K562 (cell line): Measurements from ENCODE around the gene FCHSD1. TPM values are rescaled to one million over a fixed set of nuclear protein-coding genes. Genes with fewer than 3 reads are reported as not detected.
A peak's percentile ranks its signal among the peaks of the same experiment; 100 is the strongest.

Source experiments
- DMBX1 ChIP-seq: fragments of 250-450 bp; sonication (Bioruptor Pico); IDR thresholded peaks from 2 replicates; pipeline ENCODE4 v1.8.0; 2022; ENCODE audit warnings: inconsistent platforms, mild to moderate bottlenecking, moderate library complexity, borderline replicate concordance
- DPF2 ChIP-seq: fragments of 450-650 bp; IDR thresholded peaks from 2 replicates; pipeline ENCODE4 v1.6.1; 2016
- E2F5 ChIP-seq: sonication (generic); formaldehyde crosslinking; IDR thresholded peaks from 2 replicates; pipeline ENCODE4 v1.8.0; 2022; ENCODE audit warnings: mild to moderate bottlenecking, missing genetic modification reagents
- EHMT2 ChIP-seq: fragments of 450-650 bp; IDR thresholded peaks from 2 replicates; pipeline ENCODE4 v1.6.1; 2018; ENCODE audit warnings: antibody characterized with exemption
- HBP1 ChIP-seq: fragments of 450-650 bp; formaldehyde crosslinking; IDR thresholded peaks from 2 replicates; pipeline ENCODE4 v1.4.0; 2022; ENCODE audit warnings: missing genetic modification characterization
- MCM3 ChIP-seq: fragments of 450-650 bp; IDR thresholded peaks from 2 replicates; pipeline ENCODE4 v1.6.1; 2016
- NCOA6 ChIP-seq: fragments of 450-650 bp; IDR thresholded peaks from 2 replicates; pipeline ENCODE4 v1.6.1; 2017; ENCODE audit warnings: mild to moderate bottlenecking
- THAP12 ChIP-seq: fragments of 250-450 bp; sonication (Bioruptor Pico); IDR thresholded peaks from 2 replicates; pipeline ENCODE4 v1.9.0; 2021; ENCODE audit warnings: mild to moderate bottlenecking, inconsistent platforms
- U2AF2 ChIP-seq: fragments of 200-400 bp; formaldehyde crosslinking; optimal IDR thresholded peaks from 2 replicates; pipeline ENCODE3; 2017; ENCODE audit warnings: low read depth, mild to moderate bottlenecking, low read length
- ZBTB40 ChIP-seq, 2 experiments: fragments of 450-650 bp in 1 of 2; sonication (generic) in 1 of 2; formaldehyde crosslinking in 1 of 2; IDR thresholded peaks; 2 replicates each; pipeline versions ENCODE4 v1.7.1 to v1.9.0; 2016 to 2022; ENCODE audit warnings: inconsistent platforms in 1 of 2, mild to moderate bottlenecking in 1 of 2, missing genetic modification reagents in 1 of 2
- ZNF134 ChIP-seq: fragments of 250-450 bp; sonication (Bioruptor Pico); conservative IDR thresholded peaks from 2 replicates; pipeline ENCODE4 v1.4.0; 2020
- ZNF316 ChIP-seq: fragments of 450-650 bp; IDR thresholded peaks from 2 replicates; pipeline ENCODE4 v1.6.1; 2016
- ZNF655 ChIP-seq: fragments of 250-450 bp; sonication (Bioruptor Pico); IDR thresholded peaks from 2 replicates; pipeline ENCODE4 v1.5.0; 2021
- ZNF764 ChIP-seq: fragments of 250-450 bp; sonication (Bioruptor Pico); IDR thresholded peaks from 2 replicates; pipeline ENCODE4 v1.4.0; 2020; ENCODE audit warnings: low read depth, mild to moderate bottlenecking, moderate library complexity
- polyA plus RNA-seq, 8 experiments: library from polyadenylated mRNA; depleted of rRNA in 4 of 8; stranded (reverse) in 5 of 8; unstranded in 3 of 8; fragments of >200 nt; fragmentation: Nextera tagmentation in 2 of 8; fragmentation: Illumina TruSeq in 1 of 8; extraction: Ambion mirVana in 2 of 8; extraction: Trizol in 1 of 8; gene quantifications; 2 replicates each; pipeline versions ENCODE4 v1.2.1 to v1.2.3, GENCODE V29; 2011 to 2014; ENCODE audit warnings: inconsistent platforms in 1 of 8, missing spikeins in 1 of 8
- total RNA-seq, 7 experiments: library from RNA; depleted of rRNA in 6 of 7; stranded (reverse); fragments of >200 nt in 6 of 7; fragmentation: Illumina TruSeq in 2 of 7; extraction: Trizol in 2 of 7; gene quantifications; 2 replicates each; pipeline versions ENCODE4 v1.2.1 to v1.2.3, GENCODE V29; 2011 to 2021; ENCODE audit warnings: low replicate concordance in 1 of 7

Gene FCHSD1
- total and polyA plus RNA-seq, 9 of the 15 experiments (the other 6 are each of a cell fraction or from before 2014, with no cell fraction given): 0.35 to 37.5 (median 13.6) TPM

- 0 out of 2 replicates have a peak, but pooled peaks have one; percentile 32 for TF ChIP-seq HBP1 (CRISPR knock-in tag)
- no peak for TF ChIP-seq ZNF655 (CRISPR knock-in tag)
- no peak for TF ChIP-seq U2AF2
- TF ChIP-seq ZNF764 (CRISPR knock-in tag): no peak
- no peak for TF ChIP-seq E2F5 (CRISPR knock-in tag)
- 0 out of 2 replicates have a peak, but pooled peaks have one; percentile 35 for TF ChIP-seq EHMT2
- no peak for TF ChIP-seq MCM3
- no peak for TF ChIP-seq THAP12 (CRISPR knock-in tag)
- TF ChIP-seq ZBTB40 (IDR thresholded peaks at IDR 0.05): peak; percentile 37; the same call in 1 of the 2 replicates
- TF ChIP-seq ZBTB40 (CRISPR knock-in tag; IDR thresholded peaks at IDR 0.05): no peak
- TF ChIP-seq DPF2: peak; percentile 47; the same call in 1 of the 2 replicates
- no peak for TF ChIP-seq ZNF134 (CRISPR knock-in tag)
- no peak for TF ChIP-seq NCOA6
- no peak for TF ChIP-seq ZNF316
- no peak for TF ChIP-seq DMBX1
Observed at GRCh38 chr5:141681295-141681694, 30.1 kb upstream of the FCHSD1 start (continued).
